GM19395 (cell line): ENCODE results near the gene PTMS.
A peak's percentile ranks its signal among the peaks of the same experiment; 100 is the strongest.
"Not testable (repeated sequence)": the region's sequence is repeated elsewhere in the genome, so short reads cannot be mapped to it uniquely, and the experiment has no call there.

ENCODE experiments used
- ATAC-seq: cut with Tn5 transposase; IDR thresholded peaks from one replicate; pipeline ENCODE4 v1.9.1; 2021; ENCODE audit warnings: mild to moderate bottlenecking, moderate library complexity; ENCODE audit not compliant: unreplicated experiment

PTMS gene, protein sequence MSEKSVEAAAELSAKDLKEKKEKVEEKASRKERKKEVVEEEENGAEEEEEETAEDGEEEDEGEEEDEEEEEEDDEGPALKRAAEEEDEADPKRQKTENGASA

DNA sequence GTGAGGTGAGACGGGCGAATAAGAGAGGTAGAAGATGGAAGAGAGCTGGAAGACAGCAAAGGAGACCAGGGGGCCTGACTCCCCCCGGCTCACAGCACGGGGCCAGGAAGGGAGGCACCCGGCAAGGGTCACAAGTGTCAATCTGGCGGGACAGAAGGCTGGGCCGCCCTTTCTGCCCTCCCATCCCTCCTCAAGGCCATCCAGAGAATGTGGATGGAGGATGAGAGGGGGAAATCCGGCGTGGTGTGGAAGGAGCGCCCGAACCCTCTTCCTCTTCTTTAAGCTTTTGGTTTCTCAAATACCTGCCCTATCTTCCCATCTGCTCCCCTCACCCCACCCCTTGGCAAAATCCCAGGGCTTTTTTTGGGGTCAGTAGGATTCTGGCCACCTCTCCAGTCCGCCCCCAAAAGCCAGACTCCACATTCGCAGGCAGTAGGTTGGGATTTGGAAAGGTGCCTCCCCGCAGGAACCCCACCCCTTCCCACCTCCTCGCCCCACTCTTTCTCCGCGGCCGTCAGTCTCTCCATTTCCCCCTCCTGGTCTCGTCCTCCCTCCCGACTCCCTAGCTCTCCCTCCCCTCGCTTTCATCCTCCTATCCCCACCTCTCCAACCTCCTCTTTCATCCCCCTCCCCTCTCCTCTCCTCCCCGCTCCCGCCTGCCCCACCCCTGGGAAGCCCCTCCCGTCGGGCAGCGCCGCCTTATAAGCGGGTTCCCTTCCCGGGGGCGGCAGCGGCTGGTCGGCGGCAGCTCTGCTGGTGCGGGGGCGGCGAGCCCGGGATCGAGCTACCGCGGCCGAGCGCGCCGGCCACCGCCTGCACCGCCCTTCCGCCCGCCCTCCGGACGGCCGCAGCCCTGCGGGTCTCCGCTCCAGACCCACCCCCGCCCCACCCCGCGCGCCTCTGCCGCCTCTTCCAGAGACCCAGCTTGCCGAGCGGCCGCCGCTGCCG is at the start of gene PTMS:
PTMS (plus strand) TSS at position 730 of the 948 bp plus-strand sequence. CDS start 343 bp downstream, outside the sequence.
- ATAC-seq, result no peak

DNA sequence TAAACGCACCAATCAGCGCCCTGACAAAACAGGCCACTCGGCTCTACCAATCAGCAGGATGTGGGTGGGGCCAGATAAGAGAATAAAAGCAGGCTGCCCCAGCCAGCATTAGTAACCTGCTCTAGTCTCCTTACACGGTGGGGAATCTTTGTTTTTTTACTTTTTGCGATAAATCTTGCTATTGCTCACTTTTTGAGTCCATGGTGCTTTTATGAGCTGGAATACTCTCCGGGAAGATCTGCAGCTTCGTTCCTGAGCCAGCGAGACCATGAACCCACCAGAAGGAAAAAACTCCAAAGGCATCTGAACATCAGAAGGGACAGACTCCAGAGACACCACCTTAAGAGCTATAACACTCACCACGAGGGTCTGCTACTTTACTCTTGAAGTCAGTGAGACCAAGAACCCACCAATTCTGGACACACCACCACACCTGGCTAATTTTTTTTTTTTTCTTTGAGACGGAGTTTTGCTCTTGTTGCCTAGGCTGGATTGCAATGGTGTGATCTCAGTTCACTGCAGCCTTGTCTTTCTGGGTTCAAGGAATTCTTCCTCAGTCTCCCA is 49.2 kb upstream of the PTMS start:
- no peak for ATAC-seq

DNA sequence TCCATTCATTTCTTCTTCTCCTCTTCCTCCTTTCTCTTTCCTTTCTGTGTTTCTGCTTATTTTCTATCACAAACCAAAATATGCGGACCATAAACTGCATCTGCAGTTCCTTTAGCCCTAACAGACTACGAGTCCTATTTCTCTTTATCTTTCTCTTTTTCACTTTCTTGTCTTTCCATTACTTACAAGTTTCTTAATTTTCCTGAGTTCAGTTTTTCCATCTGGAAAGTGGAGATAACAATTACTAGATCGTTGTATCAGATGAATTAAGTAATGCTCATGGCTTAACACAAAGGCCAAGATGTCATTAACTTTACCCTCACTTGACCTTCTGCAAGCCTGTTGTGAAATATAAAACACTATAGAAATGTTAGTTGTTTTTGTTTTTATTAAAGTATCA is 43.3 kb upstream of the PTMS start:
- no peak for ATAC-seq

DNA sequence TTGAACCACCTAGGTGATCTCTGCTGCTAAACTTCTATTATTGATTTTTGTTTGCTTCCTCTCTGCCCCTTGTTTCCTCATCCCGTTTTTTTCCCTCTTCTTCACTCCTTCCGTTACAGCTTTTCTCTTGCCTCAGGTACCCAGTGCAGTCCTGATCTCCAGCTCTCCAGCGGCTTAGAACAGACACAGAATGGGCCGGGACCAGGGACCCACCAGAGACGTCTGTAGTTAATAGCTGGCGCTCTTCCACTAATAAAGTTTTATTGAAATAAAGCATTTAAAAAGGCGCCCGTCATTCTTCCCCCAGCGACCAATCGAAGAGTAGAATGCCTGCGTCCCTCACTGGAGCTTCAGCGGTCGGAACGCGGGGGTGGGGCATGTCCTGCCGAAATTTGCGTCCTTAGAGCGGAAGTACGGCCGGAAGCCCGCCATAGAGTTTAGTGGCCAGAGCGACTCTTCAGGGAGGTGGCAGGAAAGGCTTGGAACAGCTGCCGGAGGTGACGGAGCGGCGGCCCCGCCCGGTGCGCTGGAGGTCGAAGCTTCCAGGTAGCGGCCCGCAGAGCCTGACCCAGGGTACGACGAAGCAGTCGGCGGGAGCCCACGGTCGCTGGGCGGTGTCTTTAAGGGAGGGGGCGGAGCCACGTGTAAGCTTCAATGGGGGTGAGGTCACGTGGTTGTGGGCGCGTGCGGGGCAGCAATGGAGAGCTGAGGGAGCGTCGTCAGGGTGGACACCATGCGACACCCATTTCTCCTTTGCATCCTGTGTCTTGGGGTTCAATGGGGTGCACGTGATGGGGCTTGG is 42.4 kb upstream of the PTMS start, which contains the start of gene COPS7A:
COPS7A (plus strand) TSS at position 440 of the 802 bp plus-strand sequence. CDS start 611 bp downstream, outside the sequence.
- peak; percentile 89 for ATAC-seq

DNA sequence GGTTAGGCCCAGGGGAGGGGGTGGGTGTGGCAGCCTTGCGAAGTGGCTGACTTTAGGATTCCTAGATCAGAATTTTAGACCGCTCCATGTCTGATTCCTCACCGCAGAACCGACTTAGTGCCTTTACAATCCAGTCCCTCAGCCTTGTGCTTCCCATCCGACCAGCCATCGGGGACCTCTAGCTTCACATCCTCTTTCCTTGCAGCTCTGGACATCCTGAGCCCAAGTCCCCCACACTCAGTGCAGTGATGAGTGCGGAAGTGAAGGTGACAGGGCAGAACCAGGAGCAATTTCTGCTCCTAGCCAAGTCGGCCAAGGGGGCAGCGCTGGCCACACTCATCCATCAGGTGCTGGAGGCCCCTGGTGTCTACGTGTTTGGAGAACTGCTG is 41.8 kb upstream of the PTMS start:
- peak; percentile 38 for ATAC-seq

DNA sequence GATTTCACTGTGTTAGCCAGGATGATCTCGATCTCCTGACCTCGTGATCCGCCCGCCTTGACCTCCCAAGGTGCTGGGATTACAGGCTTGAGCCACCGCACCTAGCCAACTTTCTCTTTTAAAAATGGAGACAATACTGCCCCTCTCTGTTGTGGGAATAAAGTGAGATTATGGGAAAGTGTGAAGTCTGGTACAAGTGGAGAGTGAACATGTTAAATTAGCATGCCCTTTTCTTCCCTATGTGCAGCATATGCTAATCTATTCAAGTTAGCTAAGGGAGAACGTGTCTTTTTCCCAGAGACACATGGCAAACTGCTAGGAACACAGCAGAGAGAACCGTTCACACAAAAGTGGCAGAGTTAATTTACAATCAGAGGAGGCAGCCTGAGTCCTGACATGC is 40.8 kb upstream of the PTMS start:
- no peak for ATAC-seq

DNA sequence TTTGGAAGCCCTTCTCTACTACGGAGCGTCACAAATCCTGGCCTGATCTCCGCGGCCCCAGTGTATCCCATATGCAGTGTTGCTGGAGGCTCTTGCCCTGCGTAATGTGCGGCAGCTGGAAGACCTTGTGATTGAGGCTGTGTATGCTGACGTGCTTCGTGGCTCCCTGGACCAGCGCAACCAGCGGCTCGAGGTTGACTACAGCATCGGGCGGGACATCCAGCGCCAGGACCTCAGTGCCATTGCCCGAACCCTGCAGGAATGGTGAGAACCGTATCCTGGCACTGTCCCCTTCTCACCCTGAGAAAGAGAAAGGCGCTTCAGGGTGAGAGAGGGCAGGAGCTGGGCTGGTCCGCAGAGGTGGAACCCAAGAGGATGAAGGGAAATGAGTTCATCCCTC is 37.0 kb upstream of the PTMS start:
- ATAC-seq, result no peak

DNA sequence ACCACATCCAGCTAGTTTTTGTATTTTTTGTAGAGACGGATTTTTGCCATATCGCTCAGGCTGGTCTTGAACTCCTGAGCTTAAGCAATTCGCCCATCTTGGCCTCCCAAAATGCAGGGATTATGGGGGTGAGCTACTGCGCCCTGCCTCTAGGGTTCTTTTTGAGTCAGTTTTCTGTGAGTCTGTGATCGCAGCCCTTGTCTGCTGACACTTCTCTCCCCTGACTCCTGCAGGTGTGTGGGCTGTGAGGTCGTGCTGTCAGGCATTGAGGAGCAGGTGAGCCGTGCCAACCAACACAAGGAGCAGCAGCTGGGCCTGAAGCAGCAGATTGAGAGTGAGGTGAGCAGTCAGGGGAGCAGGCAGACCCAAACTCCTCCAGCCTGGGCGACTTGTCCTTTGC is 36.0 kb upstream of the PTMS start:
- ATAC-seq, result no peak

DNA sequence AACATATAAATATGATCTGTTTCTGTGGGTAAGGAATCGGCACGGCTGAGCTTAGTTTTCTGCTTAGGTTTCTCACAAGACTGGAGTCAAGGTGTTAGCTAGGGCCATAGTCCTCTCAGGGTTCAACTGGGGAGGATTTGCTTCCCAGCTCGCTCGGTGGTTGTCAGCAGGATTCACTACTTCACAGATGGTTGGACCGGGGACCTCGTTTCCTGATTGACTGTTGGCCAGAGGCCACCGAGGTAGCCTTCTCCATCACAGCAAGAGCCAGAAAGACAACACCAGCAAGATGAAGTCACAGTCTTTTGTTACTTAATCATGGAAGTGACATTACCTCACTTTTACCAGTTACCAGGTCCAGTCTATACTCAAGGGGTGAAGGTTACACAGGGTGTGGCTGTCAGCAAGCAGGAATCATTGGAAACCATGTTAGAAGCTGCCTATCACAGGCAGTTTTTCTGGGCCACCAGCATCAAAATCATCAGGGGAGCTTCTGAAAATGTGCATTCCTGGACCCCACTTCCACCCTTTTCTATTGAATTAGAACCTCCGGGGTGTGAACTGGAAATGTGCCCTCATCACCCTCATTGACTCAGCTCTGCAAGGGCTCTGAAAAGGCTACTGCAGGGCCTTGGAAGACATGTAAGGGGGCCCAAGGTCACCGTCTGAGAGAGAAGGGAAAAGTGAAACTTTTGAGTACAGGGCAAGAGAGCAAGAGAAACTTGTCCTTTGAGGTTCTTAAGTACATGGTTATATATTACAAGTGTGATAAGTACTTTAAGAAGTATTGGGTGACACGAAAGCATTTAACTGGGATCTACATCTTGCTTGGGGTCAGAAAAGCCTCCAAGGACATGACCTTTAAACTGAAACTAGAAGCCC is 31.4 kb upstream of the PTMS start:
- ATAC-seq, result no peak

DNA sequence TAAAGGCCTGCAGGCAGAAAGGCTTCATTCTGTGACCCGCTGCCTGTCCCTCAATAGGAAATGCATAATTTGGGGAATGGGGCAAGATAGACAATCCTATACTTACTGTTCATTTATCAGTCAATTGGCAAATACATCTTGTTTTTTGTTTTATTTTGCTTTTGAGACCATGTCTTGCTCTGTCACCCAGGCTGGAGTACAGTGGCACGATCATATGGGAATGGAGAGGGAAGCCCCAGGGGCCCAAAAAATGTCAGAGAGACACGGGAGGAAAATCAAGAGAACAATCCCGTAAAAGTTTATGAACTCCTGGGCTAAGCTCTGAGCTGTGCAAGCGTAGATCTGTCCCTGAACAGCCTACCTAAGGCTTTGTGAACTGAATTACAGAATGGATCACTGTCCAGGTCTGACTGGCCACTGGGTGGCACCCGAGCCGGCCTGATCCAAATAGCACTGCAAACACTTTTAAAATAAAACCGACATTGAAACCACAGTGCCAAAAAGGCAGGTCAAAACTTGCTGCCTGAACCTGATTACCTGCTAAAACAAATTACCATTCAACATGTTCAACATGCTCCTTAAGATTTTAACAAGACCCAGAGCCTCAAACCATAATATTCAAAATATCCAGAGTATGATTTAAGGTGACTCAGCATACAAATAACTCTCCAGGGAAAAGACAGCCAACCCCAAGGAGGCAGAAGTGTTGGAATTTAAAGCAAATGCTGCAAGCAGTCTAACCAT is 30.5 kb upstream of the PTMS start:
- no peak for ATAC-seq

DNA sequence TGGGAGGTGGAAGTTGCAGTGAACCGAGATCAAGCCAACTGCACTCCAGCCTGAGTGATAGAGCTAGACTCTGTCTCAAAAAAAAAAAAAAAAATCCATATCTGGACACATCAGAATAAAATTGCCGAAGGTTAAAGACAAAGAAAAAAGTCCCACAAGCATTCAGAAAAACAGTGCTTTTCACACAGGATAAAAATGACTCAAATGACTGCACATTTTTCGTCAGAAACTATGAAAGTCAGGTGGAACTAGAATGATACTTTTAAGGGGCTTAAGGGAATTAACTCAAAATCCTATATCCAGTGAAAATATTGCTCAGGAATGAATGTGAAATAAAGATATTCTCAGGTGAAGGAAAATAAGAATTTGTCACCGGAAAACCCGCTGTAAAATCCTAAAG is 29.4 kb upstream of the PTMS start:
- no peak for ATAC-seq

DNA sequence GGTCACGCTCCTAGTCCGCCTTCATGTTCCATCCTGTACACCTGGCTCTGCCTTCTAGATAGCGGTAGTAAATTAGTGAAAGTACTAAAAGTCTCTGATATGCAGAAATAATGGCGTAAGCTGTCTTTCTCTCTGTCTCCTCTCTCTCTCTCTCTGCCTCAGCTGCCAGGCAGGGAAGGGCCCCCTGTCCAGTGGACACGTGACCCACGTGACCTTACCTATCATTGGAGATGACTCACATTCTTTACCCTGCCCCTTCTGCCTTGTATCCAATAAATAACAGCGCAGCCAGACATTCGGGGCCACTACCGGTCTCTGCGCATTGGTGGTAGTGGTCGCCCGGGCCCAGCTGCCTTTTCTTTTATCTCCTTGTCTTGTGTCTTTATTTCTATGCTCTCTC is 24.1 kb upstream of the PTMS start:
- ATAC-seq, result not testable (repeated sequence)

DNA sequence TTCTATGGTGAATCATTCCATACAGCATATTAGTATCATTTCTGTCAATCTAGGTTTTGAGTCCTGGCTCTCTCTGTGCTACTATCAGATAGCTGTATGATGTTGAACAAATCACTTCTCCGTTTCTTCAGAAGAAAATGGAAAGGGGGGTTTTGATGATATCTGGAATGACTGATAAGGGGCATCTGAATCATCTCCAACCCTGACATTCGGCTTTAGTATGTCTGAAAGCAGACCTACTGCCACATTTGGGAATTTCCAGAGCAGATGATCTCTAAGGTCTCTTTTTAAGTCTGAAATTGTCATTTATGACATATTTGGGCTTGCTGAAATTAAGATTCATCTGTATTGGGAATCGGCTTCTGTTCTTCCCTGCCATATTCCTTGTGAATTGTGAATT is 23.3 kb upstream of the PTMS start:
- no peak for ATAC-seq

DNA sequence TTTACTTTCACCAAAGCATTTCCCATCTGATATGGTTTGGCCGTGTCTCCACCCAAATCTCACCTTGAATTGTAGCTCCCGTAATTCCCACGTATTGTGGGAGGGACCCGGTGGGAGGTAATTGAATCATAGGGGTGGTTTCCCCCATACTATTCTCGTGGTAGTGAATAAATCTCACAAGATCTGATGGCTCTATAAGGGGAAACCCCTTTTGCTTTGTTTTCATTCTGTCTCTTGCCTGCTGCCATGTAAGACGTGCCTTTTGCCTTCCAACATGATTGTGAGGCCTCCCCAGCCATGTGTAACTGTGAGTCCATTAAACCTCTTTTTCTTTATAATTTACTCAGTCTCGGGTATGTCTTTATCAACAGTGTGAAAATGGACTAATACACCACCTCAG is 22.9 kb upstream of the PTMS start:
- not testable (repeated sequence) for ATAC-seq

DNA sequence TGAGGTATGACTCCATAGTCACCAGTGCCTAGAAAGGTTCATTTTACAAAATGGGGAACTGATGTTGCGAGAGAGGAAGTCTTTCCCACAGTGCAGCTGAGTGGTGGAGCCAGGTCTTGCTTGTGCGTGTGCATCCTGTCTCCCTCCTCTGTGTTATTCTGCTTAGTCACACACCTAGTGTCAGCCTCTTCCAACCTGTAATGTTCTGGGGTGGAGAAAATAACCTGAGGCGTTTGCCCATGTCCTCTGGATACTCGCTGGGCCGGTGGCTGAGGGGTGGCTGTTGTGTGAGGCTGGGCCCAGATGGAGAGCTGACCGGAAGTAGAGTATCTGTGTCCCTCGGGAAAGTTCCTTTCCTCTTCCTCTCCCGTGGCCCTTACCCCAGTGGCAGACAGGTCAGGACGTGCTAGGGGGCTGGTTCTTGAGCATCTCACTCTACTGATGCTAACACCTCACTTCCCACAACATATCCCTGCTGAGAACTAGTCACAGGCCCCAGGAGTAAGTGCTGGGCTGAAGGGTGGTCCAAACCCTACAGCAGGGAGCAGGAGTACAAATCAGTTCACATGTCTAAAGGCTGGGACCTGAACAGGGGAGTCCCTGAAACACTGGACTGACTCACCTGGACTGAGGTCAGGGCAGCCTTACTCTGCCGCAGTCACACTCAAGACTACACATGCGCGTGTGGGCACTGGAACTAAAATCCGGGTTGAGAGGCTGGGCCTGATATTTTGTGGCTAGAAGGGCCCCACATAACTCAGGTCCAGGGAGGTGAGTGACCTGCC is 20.2 kb upstream of the PTMS start:
- no peak for ATAC-seq

DNA sequence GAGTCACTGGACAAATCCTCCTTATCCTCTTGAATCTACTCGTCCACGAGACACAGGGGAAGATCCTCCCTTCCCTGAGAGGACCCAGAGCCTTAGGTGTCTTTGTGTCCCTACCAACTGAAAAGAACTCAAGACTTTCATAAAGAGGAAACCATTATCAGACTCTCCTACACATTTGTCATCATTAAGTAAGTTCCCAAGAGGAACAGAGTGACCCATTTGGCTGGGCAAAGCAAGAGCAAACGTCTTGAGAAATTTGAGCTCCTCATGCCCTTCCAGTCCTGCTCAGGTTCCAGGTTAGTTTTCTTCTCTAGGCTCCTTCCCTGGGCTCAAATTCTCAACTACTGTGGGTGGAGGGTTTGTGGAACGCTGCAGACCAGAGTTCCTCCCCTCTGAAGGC is 18.9 kb upstream of the PTMS start:
- no peak for ATAC-seq

DNA sequence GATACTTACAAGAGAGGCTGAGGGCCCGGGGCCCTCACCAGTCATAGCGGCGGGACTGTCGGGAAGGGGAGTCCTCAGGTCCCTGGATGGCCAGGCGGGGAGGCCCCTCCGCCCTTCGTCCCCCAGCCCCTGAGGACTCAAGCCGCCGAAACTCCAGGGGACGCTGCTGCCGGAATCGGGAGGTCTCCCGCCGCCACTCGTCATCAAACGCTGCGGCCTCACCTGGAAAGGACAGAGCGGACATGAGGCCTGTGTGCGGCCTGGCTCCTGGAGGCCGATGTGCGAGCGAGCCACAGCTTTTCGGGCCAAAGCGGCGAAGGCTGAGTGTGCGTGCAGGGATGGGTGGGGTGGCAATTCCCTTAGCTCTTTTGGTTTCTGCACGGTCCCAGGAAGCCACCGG is 17.4 kb upstream of the PTMS start:
- ATAC-seq, result no peak

DNA sequence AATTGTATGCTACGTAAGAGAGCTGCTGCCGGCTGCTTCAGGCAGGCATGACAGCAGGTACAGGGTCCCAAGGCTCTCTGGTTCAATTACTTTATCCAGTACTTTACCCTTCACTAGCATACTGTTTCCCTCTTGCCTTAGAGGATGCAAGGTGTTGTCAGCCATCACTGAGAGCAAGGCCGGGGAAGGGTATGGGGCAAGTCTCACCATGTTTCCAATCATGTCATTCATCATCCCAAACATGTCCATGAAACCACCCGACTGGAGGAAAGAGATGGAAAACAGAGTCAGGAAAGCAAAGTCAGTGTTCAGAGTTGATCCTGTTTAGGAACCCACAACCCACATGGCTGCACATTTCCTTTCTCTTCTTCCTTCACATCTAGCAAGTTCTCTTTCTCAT is 15.7 kb upstream of the PTMS start:
- no peak for ATAC-seq

DNA sequence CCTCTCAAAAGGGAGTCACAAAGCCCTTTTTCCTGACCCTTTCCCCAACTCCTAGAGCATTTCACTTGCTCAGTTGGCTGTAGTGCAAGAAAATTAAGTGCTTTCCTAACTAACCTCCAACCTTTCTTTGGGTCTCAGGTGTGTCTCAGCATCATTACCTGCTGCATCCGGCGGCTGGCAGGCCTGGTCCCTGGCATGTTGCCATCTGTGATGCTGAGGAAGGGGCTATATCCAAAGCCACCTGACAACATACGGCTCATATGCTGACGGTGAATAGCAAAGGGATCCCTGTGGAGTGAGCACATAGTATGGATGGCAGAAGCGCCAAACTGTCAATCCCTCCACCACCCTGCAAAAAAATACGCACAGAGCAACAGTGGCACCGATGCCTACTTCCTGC is 14.4 kb upstream of the PTMS start:
- no peak for ATAC-seq
